ENCODE data around the gene ADPRHL1. TPM values are rescaled to one million over a fixed set of nuclear protein-coding genes. Genes with fewer than 3 reads are reported as not detected.

ADPRHL1 gene
- total RNA-seq, 4 donors from 2014 or later: 3.9 to 15.2 (median 5.8) TPM; not detected in 1

DNA sequence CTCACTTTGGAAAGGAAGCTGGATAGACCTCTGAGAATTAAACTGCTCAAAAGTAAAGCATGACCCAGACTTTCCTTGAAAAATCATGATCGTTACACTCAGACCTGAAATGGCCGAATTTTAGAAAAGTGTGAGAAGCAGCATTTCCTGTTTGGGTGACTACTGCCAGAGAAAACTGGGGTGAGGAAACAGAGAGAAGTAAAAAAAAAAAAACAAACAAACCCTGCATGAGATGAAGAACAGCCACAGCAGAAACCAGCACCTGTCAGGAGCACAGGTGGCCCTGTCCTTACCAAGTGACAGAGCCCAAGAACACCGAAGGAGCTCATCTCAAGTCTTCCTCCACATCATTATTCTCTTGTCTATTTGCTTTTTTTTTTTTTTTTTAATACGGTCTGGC is 12.0 kb upstream of the ADPRHL1 start:
- Histone ChIP-seq H3K27me3 (no peaks in the 10 kb centered on the region), H3K4me1 (no peaks in the 10 kb centered on the region), H3K27ac (no peak overlapping the region), H3K4me3 (no peak overlapping the region), H3K36me3 (peaks cover 0 to 25% (median 4%) of the 10 kb centered on the region in 3 donors), H3K9me3 (no peaks in the 10 kb centered on the region)
- TF ChIP-seq, protein P1, sequence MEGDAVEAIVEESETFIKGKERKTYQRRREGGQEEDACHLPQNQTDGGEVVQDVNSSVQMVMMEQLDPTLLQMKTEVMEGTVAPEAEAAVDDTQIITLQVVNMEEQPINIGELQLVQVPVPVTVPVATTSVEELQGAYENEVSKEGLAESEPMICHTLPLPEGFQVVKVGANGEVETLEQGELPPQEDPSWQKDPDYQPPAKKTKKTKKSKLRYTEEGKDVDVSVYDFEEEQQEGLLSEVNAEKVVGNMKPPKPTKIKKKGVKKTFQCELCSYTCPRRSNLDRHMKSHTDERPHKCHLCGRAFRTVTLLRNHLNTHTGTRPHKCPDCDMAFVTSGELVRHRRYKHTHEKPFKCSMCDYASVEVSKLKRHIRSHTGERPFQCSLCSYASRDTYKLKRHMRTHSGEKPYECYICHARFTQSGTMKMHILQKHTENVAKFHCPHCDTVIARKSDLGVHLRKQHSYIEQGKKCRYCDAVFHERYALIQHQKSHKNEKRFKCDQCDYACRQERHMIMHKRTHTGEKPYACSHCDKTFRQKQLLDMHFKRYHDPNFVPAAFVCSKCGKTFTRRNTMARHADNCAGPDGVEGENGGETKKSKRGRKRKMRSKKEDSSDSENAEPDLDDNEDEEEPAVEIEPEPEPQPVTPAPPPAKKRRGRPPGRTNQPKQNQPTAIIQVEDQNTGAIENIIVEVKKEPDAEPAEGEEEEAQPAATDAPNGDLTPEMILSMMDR (IDR thresholded peaks at IDR 0.05): no peak
- no peak for DNase-seq

DNA sequence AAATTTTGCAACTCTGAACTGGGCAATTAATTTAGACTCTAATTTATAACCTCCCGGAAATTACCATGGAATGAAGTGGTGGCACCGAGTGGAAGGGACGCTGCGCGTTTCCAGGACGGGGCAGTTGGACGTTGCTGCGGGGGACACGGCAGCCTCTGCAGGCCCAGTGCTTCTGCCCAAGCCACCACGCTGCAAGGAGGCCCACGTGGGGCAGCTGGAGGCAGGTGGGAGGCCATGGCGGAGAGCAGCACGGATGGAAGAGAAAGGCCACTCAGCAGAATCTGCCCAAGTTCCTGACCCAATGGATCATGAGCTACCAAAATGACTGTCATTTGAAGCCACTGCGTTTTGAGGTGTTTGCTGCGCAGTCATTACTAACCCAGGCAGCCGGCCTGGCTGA is 11.2 kb upstream of the ADPRHL1 start:
- H3K4me1 ChIP-seq: no peaks in the 10 kb centered on the region
- peaks cover 0 to 33% (median 4%) of the 10 kb centered on the region in 3 donors for H3K36me3 ChIP-seq
- DNase-seq: no peak
- TF ChIP-seq, protein P1 (IDR thresholded peaks at IDR 0.05): no peak
- no peak for TF ChIP-seq POLR2A (IDR thresholded peaks at IDR 0.05)
- H3K9me3 ChIP-seq: no peaks in the 10 kb centered on the region
- no peaks in the 10 kb centered on the region for H3K27me3 ChIP-seq
- H3K27ac ChIP-seq: no peak overlapping the region
- H3K4me3 ChIP-seq: no peak overlapping the region

DNA sequence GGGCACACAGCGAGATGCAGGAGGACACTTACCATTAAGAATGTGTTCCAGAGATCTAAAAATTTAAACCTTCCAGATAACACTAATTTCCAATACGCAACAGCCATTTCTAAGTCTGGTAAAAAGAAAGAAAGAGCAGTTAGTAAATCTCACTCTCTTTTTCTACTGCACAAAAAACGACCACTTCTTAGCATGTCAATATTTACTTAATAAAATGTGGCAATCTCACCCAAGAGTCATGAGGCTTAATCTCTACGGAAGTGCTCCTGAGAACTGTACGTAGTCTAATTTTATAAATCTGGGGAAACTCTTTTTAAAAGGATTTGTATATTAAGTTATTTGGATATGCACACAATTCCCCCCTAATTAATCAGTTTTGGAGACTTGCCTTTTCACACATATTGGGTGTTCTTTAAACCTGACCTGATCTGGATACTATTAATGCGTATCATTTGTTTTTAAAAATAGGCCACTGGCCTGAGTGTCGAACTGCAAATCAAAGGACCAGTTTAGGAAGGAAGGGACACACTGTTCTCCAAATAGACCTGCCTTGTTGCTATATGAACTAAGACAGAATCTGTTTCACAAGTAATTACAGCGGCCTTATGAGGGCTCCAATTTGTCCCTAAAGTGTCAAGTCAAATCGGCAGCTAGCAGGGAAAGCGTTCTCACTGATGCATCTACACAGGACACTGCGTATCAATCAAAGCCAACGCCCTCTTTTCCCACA is 7.9 kb upstream of the ADPRHL1 start:
- H3K36me3 ChIP-seq: peaks cover 0 to 45% (median 4%) of the 10 kb centered on the region in 3 donors
- no peaks in the 10 kb centered on the region for H3K4me1 ChIP-seq
- H3K4me3 ChIP-seq: no peak overlapping the region
- H3K27me3 ChIP-seq: no peaks in the 10 kb centered on the region
- no peak overlapping the region for H3K27ac ChIP-seq
- no peaks in the 10 kb centered on the region for H3K9me3 ChIP-seq
- DNase-seq: no peak
- TF ChIP-seq, protein P1 (IDR thresholded peaks at IDR 0.05): no peak
- TF ChIP-seq POLR2A (IDR thresholded peaks at IDR 0.05): no peak

DNA sequence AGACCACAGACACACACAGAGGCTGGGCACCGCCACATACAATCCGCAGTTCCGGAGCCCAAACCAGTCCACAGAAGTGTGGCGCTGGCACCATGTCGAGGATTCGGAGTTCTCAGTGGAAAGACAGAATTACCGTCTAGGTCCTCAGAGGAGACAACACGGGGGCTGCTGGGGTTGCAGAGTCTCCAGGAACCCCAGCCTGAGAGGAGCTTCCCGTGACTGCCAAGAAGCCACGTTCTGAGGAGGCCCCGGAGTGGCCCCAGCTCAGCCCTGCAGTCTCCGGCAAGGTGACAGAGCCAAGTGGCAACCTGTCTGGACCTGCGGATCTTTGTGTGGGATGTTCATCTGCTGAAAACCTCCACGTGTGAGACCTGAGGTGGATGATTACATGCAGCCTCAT is 7.3 kb upstream of the ADPRHL1 start:
- Histone ChIP-seq H3K9me3 (no peaks in the 10 kb centered on the region), H3K27ac (no peak overlapping the region), H3K36me3 (peaks cover 0 to 49% (median 4%) of the 10 kb centered on the region in 3 donors), H3K4me3 (no peak overlapping the region), H3K27me3 (no peaks in the 10 kb centered on the region), H3K4me1 (no peaks in the 10 kb centered on the region)
- TF ChIP-seq, protein P1 (IDR thresholded peaks at IDR 0.05): no peak
- TF ChIP-seq POLR2A (IDR thresholded peaks at IDR 0.05): no peak
- DNase-seq: no peak

DNA sequence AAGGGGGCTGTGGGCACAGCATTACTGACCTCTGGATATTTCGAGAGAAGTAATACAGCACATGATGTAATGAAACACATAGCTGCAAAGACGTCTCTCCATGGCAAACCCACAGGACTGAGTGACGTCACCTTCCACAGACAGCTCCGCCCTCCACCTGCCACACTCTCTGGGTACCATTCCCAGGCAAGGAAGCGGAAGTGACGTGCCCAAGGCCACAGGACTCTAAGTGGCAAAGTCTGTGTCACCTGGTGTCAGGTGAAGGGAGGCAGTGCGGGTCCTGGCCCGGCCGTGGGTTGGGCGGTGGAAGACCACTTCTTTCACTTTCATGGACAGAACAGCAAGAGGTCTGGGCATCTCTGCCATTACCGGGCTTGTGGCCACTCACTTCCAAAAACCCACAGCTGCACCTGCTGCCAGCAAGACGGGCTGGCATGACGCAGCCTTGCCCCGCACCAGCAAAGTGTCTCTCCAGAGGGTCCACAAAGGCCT is 6.8 kb upstream of the ADPRHL1 start:
- TF ChIP-seq, protein P1 (IDR thresholded peaks at IDR 0.05): no peak
- no peak for TF ChIP-seq POLR2A (IDR thresholded peaks at IDR 0.05)
- Histone ChIP-seq H3K36me3 (peaks cover 0 to 54% (median 4%) of the 10 kb centered on the region in 3 donors), H3K27me3 (no peaks in the 10 kb centered on the region), H3K4me3 (no peak overlapping the region), H3K27ac (no peak overlapping the region), H3K9me3 (no peaks in the 10 kb centered on the region), H3K4me1 (no peaks in the 10 kb centered on the region)
- no peak for DNase-seq

All from Peyer's patch (tissue), 4 donors.